LNCAP (cell line): ENCODE results near the gene SERPINA7.

Experiments
- TF ChIP-seq, protein P1 (sequence below): fragments of 450-650 bp; IDR thresholded peaks from 2 replicates; pipeline ENCODE4 v1.5.1; 2017; ENCODE audit warnings: mild to moderate bottlenecking

Gene SERPINA7

DNA sequence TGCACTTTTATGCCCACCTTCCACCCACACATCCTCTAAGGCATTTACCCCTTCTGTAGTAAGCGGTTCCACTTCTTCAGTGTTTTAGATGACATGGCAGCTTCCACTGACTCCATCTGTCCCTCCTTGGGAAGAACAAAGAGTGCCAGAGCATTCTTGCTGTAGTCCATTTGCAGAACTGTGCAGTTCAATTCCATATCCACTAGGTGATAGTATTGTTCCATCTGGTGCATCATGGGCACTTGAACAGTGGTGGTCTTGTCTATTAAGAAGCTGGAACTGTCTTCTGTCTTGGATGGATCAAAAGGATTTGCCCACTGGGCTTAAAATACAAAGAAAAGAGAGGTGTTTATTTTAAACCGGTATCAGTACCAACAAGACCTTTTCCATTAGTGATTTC, 3.5 kb downstream of the SERPINA7 start:
- TF ChIP-seq, protein P1, sequence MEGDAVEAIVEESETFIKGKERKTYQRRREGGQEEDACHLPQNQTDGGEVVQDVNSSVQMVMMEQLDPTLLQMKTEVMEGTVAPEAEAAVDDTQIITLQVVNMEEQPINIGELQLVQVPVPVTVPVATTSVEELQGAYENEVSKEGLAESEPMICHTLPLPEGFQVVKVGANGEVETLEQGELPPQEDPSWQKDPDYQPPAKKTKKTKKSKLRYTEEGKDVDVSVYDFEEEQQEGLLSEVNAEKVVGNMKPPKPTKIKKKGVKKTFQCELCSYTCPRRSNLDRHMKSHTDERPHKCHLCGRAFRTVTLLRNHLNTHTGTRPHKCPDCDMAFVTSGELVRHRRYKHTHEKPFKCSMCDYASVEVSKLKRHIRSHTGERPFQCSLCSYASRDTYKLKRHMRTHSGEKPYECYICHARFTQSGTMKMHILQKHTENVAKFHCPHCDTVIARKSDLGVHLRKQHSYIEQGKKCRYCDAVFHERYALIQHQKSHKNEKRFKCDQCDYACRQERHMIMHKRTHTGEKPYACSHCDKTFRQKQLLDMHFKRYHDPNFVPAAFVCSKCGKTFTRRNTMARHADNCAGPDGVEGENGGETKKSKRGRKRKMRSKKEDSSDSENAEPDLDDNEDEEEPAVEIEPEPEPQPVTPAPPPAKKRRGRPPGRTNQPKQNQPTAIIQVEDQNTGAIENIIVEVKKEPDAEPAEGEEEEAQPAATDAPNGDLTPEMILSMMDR, result 0 out of 2 replicates have a peak, but pooled peaks have one; percentile 19

DNA sequence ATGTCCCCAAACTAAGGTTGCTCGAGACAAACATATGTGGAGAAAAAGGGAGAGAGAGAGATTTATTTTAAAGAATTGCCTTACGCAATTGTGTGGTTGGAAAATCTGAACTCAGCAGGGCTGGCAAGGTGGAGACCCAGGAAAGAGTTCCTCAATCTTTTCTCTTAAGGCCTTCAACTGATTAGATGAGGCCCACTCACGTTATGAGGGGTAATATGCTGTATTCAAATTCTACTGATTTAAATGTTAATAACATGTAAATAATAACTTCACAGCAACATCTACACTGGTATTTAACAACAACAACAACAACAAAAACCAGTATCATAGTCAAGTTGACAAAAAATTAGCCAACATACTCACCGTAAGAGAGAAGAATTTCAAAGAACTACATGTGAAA, 14.6 kb downstream of the SERPINA7 start:
- TF ChIP-seq, protein P1, result no peak

DNA sequence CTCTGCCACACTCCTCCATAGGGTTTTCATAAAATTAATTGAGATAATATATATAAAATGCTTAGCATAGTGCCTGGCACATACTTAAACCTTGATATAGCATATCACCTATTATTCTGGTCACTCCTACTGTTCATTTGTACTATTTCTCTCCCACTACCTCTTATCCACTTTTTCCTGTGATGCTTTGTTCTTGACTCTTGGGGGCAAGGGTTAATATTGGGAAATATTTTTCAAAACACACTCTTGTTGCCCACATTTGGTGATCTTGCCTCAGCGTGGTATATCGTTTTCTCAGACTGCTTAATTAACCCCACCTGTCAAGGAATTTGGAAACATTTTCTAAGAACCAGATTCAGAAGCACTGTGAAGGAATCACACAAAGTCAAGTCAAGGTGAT, 16.3 kb downstream of the SERPINA7 start:
- TF ChIP-seq, protein P1, result no peak

DNA sequence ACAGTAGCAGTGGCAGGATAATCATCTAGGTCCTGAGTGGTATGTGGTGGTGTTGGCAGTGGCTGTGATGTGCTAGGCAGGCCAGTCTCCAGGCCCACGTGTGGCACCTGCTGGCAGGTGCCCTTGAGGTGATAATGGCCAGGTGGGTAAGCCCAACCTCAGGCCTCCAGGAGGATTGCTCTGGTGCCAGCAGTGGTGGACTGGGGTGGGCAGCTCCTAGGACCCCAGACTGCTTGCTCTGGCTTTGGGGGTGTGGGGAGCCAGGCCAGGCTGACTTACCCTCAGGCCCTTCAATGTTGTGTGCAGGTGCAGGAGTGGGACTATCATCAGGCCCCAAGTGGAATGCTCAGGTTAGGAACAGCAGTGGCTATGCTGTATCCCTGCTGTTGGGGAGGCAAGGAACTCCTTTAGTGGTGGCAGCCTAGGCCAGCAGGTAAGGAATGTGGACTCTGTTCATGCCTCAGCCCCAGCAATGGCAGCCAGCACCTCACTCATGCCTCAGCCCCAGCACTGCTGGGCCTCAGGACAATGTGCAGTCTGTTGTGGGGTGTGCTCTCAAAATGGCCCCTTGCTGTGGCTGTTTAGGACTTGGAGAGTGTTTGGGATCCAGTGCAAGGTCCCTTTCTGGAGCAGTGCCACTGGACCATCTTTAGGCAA, 24.3 kb downstream of the SERPINA7 start:
- TF ChIP-seq, protein P1, result no peak

DNA sequence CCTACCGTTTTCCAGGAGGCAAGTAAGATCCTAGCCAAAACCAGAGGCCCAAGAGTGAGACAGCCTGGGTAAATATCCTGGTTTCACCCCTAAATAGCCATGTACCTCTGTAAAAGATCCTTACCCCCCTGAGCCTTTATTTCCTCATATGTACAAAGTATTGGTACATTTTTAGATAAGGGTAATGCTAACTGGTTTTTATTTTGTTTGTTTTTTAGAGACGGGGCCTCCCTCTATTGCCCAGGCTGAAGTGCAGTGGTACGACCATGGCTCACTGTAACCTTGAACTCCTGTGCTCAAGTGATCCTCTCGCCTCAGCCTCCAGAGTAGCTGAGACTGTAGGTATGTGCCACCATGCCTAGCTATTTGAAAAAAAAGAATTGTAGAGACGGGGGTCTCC, 29.4 kb downstream of the SERPINA7 start:
- TF ChIP-seq, protein P1, result no peak

DNA sequence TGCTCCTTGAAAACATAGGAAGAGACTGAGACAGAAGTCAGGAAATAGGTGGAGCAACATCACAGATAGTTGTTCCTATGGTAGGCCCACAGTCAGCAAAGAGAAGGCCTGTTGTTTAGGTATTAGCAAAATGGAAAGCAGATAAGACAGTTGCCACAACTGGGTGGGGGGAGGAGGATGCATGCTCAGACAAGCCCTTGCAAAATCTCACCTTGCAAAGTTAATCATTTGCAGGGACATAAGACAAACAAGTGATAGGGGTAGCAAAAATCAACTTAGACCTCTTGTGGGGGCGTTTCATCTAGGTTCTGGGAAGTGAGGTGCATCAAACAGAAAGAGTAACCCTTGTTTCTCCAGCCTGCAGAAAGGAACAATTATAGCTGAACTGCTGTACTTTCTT, 30.7 kb downstream of the SERPINA7 start:
- TF ChIP-seq, protein P1, result no peak

DNA sequence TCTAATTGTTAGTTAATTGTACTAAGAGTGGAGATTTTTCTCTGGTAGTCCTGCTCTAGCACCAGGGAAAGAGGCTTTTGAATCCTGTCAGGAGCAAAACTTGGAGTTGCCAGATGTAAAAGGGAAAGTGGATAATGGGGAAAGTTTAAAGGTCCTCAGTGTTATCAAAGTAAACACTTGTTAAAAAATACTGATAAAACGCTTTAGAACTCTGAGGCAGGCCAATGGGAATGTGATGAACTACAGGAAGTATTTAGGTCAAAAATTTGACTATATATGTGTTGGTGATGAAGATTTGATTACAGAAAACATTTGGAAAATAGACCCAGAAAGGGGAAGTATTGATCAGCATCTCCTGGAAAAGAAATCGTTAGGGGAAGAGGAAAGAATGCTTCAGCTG, 32.8 kb downstream of the SERPINA7 start:
- TF ChIP-seq, protein P1, result no peak

DNA sequence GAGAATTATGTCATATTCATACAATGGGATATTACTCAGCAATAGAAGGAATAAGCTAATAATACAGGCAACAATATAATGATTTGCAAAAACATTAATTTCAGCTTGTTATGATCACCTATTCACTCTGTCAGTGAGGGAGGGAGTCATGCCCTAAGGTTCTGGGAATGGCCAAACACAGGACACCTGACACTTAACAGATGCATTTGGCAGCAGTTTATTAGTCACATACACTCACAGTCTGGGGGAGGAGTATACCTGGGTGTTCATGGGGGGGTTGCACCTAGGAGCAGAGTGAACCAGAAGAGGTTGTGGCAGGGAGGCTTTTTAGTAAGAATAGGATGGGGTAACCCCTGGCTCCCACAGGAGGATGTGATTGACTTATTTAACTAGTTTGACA, 38.3 kb downstream of the SERPINA7 start:
- TF ChIP-seq, protein P1, result no peak
